HG03521 (cell line): ENCODE measurements around the gene TPK1.

ENCODE experiments used
- ATAC-seq: cut with Tn5 transposase; IDR thresholded peaks from one replicate; pipeline ENCODE4 v1.9.1; 2021; ENCODE audit warnings: mild to moderate bottlenecking, moderate library complexity; ENCODE audit not compliant: unreplicated experiment

Gene TPK1

GRCh38 chr7:144835652-144836544 lies at the start of gene TPK1:
TPK1 (minus strand) TSS chr7:144836053; CDS start chr7:144835602, 451 bp downstream.
- ATAC-seq = peak; percentile 86

DNA sequence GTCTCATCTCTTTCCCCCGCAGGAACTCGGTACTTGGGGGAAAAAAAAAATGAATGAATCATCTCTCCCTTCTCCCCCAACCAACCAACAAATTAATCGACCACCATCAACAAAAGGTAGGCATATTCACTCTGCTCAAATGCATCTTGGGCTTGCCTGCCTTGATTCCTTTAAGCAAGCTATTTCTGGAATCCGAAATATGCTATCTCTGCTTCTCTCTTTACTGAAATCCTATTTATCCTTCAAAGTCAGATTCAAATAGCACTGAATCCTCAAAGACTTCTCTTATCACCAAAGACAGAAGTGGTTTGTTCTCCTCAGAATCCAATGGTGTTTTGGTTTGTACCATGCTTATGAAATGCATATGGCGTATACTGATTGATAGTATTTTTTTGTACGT lies 49.6 kb upstream of the TPK1 start:
- no peak for ATAC-seq

DNA sequence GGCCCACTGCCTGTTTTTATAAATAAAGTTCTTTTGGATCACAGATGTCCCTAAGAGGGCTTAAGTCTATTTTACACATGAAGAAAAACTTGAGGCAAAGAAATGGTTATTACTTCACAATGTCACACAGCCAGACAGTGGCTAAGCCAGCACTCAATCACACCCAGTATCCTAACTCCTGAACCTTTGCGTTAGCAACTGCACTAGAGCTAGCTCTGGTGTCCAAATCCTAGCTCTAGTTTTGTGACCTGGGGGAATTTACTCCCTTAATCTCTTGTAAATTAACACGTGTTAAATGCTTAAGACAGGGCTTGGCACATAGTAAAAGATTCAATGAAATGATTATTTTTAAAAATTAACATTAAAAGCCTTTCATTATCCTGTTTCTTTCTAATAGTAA lies 49.0 kb upstream of the TPK1 start:
- ATAC-seq = no peak

DNA sequence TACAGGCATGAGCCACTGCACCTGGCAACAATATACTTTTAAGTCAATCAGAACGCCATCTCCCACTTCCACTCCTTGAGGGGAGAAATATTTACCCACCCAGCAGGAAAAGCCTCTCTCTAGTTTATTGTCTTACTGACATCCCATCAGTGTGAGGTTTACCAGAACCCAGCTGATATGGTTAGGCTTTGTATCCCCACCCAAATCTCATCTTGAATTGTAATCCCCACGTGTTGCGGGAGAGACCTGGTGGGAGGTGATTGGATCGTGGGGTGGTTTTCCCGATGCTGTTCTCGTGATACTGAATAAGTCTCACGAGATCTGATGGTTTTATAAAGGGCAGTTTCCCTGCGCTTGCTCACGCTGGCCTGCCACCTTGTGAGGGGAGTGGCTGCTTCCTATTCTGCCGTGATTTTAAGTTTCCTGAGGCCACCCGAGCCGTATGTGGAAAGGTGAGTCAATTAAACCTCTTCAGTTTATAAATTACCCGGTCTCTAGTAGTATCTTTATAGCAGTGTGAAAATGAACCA lies 37.5 kb upstream of the TPK1 start:
- ATAC-seq = no peak

- no peak for ATAC-seq
These were observed 33.2 kb upstream of the TPK1 start for GRCh38 chr7:144869082-144869481.

- no peak for ATAC-seq
These were observed 30.3 kb upstream of the TPK1 start for GRCh38 chr7:144866189-144866588.

DNA sequence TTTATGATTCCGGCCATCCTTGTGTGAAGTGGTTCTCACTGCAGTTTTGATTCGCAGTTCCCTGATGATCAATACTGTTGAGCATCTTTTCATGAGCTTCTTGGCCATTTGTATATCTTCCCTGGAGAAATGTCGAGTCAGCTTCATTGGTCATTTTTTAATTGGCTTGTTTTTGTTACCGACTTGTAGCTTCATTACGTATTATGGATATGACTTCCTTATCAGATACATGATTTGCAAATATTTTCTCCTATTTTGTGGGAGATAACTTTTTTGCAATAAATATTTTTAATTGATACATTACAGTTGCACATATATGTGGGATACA lies 27.4 kb upstream of the TPK1 start:
- no peak for ATAC-seq

DNA sequence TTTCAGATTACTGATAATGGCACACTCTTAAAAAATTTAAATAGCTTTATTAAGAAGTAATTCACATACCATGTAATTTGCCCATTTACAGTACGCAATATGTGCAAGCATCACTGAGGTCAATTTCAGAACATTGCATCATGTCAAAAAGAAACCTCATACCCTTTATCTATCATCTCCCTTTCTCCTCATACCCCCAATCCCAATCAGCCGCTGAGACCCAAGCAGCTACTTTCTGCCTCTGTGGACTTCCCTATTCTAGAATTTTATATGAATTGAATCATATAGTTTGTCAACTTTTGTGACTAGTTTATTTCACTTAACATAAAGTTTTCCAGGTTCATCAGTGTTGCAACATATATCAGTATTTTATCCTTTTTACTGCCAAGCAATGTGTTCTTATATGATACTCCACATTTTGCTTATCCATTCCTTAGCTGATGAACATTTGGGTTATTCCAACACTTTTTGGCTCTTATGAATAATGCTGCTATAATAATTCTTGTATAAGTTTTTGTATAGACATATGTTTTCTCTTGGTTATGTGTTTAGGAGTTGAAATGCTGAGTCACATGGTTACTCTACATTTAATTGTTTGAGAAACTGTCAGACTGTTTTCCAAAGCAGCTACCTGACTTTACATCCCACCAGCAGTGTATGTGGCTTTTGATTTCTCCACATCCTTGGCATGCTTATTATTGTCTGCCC lies 26.9 kb upstream of the TPK1 start:
- no peak for ATAC-seq

GRCh38 chr7:144859739-144860138 lies 23.9 kb upstream of the TPK1 start:
- no peak for ATAC-seq

GRCh38 chr7:144857463-144857862 lies 21.6 kb upstream of the TPK1 start:
- no peak for ATAC-seq

DNA sequence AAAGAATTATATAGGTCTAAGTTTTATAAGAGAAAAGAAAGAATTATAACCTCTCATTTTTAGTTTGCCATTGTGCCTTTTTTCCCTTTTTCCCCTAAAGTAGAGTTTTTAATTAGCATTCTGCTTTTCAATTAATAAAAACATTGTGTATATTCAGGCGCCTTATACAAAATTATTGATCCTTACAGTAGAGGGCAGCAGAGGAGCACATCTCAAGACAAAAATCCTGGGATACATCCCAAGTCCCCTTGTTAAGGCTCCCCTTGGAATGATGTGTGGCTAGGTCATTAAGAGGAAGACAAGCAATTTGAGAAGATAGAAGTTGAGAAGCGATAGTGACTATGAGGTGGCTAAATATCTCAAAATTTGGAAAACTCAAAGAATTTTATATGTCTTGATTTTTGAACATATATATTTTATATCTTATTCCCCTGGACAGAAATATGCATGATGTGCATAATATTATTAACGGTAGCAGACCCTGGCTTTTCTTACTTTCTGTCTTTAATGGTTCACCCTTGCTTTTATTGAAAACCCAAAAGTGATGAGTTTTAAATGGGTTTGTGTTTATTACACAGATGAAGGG lies 19.1 kb upstream of the TPK1 start:
- ATAC-seq = no peak

- ATAC-seq = no peak
These were observed 17.7 kb upstream of the TPK1 start for GRCh38 chr7:144853542-144853941.

DNA sequence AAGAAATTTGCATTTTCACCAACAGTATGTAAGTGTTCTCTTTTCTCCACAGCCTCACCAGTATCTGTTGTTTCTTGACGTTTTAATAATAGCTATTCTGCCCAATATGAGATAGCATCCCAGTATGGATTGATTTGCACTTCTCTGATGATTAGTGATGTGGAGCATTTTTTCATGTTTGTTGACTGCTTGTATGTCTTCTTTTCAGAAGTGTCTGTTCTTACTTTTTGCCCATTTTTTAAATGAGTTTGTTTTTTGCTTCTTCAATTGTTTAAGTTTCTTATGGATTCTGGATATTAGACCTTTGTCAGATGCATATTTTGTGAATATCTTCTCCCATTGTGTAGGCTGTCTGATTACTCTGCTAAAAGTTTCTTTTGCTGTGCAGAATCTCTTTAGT lies 12.2 kb upstream of the TPK1 start:
- ATAC-seq = no peak

- peak; percentile 82 for ATAC-seq
These were observed 6.6 kb upstream of the TPK1 start for GRCh38 chr7:144842377-144842851.

DNA sequence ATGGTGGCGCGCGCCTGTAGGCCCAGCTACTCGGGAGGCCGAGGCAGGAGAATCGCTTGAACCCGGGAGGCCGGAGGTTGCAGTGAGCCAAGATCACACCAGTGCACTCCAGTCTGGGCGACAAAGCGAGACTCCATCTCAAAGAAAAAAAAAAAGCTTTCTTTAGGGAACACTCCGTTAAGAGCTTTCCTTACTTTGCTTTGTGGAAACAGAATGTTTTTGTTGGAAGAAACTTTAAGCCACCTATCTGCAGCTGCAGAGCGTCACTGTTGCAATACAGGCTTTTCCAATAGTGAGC lies 641 bp upstream of the TPK1 start:
- no peak for ATAC-seq

DNA sequence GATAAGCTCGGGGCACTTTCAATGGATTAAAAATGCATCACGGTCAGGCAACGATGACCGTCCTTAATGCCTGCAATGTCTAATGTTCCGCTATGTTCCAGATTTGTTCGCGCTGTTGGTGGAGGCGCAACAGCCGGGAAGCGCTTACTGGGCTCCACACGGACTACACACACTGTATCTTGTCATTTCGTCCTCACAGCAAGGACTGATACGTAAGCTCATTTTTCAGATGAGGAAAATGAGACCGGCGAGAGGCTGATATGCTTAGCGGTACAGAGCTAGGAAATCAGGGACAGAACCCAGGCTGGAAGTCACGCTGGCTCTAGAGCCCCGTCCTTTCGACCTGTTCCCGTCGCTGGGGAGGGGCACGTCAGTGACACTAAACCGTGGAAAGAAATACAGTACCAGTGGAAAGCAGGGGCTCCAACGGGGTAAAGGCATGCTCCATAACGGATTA lies 670 bp downstream of the TPK1 start:
- ATAC-seq = peak; percentile 25

DNA sequence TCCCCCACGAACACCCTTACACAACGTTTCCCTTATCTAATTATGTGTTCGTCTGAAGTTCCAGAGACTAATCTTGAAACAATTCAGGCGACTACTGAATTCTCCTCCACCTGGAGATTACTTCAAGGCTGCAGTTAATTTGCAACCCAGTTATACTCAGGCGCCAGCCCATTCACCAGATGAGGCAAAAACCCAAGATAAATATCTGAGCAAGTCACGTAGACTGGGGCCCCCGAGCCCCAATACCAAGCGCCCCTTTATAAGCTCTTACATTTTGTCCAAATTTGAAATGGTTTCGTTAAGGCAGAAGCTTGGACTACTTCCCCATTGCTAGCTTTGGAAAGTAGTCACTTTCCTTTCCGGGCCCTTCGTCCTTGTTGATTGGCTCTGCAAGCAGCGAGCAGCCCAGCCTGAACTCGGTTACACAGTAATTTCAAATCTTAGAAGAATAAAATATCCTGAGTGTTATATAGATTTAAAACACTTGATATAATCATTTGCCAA lies 1.2 kb downstream of the TPK1 start:
- peak; percentile 23 for ATAC-seq

DNA sequence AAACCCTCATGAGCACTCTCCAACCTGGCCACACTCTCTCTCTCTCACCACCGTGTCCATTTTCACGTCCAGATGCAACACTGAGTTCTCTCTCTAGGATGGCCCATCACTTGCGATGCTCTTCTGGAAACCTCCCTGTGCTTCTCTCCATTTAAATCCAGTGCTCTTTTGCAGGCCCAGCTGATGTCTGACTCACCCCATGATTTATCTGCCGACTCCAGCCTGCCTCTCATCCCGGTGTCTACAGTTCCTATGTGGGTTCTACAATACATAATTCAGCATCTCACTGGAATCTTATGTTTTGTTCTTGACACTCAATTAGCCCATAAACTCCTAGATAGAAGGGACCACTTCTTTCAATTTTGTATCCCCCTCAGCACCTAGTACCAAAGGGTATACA lies 5.0 kb downstream of the TPK1 start:
- no peak for ATAC-seq

DNA sequence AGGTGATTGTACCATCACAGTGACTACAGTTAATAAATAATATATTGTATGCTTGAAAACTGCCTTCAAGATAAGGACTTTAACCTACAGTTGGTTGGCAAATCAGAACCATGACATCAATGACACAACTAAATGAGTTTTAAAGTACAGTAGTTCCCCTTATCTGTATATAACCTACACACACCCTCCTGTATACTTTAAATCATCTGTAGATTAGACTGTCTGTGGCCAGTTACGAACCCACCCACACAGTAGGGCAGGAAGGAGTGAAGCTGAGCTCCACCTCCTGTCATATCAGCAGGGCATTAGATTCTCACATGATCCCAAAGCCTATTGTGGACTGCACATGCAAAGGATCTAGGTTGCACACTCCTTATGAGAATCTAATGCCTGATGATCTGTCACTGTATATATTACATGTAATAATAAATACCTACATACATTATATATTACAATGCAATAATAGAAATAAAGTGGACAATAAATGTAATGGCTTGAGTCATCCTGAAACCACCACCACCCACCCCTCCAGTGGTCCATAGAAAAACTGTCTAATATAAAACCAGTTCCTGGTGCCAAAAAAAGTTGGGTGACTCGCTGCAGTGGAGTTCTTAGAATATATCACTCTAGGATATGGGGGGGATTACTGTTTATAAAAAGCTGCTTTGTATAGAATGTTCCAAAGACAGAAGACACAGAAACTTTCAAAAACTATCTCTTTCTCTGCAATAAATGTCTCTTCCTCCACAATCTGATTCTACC lies 5.6 kb downstream of the TPK1 start:
- no peak for ATAC-seq

- ATAC-seq = no peak
These were observed 8.2 kb downstream of the TPK1 start for GRCh38 chr7:144827621-144828020.

GRCh38 chr7:144826208-144826607 lies 9.6 kb downstream of the TPK1 start:
- no peak for ATAC-seq
